OCI-LY1 (cell line): ENCODE measurements around the gene SMIM14.

Source experiments
- H2AFZ ChIP-seq: fragments of 200-600 bp; sonication (generic), shearing (Covaris generic); 2 replicates; pipeline ENCODE4 v1.6.0; 2014; ENCODE audit warnings: antibody characterized with exemption, mild to moderate bottlenecking, low read length
- H3F3A ChIP-seq: fragments of 200-600 bp; sonication (generic), shearing (Covaris generic); 2 replicates; pipeline ENCODE4 v1.6.0; 2014; ENCODE audit warnings: mild to moderate bottlenecking, antibody characterized with exemption, low read length, moderate library complexity; ENCODE audit not compliant: insufficient read depth
- H3K27ac ChIP-seq: fragments of 200-600 bp; sonication (generic); 2 replicates; pipeline ENCODE4 v1.5.1; 2014; ENCODE audit warnings: low read length, mixed run types, mild to moderate bottlenecking, low read depth; ENCODE audit not compliant: poor library complexity, severe bottlenecking
- H3K27me3 ChIP-seq: fragments of 200-600 bp; sonication (generic); 2 replicates; pipeline ENCODE4 v1.6.0; 2014; ENCODE audit warnings: antibody characterized with exemption, mild to moderate bottlenecking, low read length, moderate library complexity; ENCODE audit not compliant: insufficient read depth
- H3K36me3 ChIP-seq: fragments of 200-600 bp; sonication (generic); 2 replicates; pipeline ENCODE4 v1.6.1; 2014; ENCODE audit warnings: mild to moderate bottlenecking, antibody characterized with exemption, low read length, moderate library complexity, mixed read lengths; ENCODE audit not compliant: insufficient read depth
- H3K4me1 ChIP-seq: fragments of 200-600 bp; sonication (generic); 2 replicates; pipeline ENCODE4 v1.5.1; 2014; ENCODE audit warnings: mild to moderate bottlenecking, low read length, moderate library complexity; ENCODE audit not compliant: insufficient read depth, severe bottlenecking
- H3K4me2 ChIP-seq: fragments of 200-600 bp; sonication (generic), shearing (Covaris generic); 2 replicates; pipeline ENCODE4 v1.6.1; 2014; ENCODE audit warnings: low read length
- H3K4me3 ChIP-seq: fragments of 200-600 bp; sonication (generic); 2 replicates; pipeline ENCODE4 v1.5.1; 2014; ENCODE audit warnings: low read length, low read depth, mild to moderate bottlenecking, mixed read lengths; ENCODE audit not compliant: poor library complexity, severe bottlenecking
- H3K79me2 ChIP-seq: fragments of 200-600 bp; shearing (Covaris generic); 2 replicates; pipeline ENCODE4 v1.6.1; 2016; ENCODE audit warnings: mixed run types, low read length, mixed read lengths; ENCODE audit not compliant: insufficient read depth
- H3K9ac ChIP-seq: fragments of 200-600 bp; sonication (generic), shearing (Covaris generic); 2 replicates; pipeline ENCODE4 v1.6.1; 2014; ENCODE audit warnings: mild to moderate bottlenecking, low read length, mixed read lengths
- H3K9me2 ChIP-seq: fragments of 200-600 bp; sonication (generic), shearing (Covaris generic); 2 replicates; pipeline ENCODE4 v1.6.1; 2014; ENCODE audit warnings: low read depth, mild to moderate bottlenecking, low read length, mixed read lengths
- H3K9me3 ChIP-seq: fragments of 200-600 bp; shearing (Covaris generic); 2 replicates; pipeline ENCODE4 v1.6.1; 2014; ENCODE audit warnings: low read length, mixed read lengths
- H4K20me1 ChIP-seq: fragments of 200-600 bp; sonication (generic), shearing (Covaris generic); 2 replicates; pipeline ENCODE4 v1.6.0; 2016; ENCODE audit warnings: mild to moderate bottlenecking, low read length; ENCODE audit not compliant: insufficient read depth
- CTCF ChIP-seq: fragments of 200-600 bp; sonication (generic), shearing (Covaris generic); IDR thresholded peaks from 2 replicates; pipeline ENCODE4 v1.5.1; 2017; ENCODE audit warnings: mild to moderate bottlenecking, antibody characterized with exemption, low read length, moderate library complexity, mixed read lengths
- EZH2 ChIP-seq: fragments of 200-600 bp; sonication (generic), shearing (Covaris generic); IDR thresholded peaks from 2 replicates; pipeline ENCODE4 v1.8.0; 2017; ENCODE audit warnings: borderline replicate concordance, mixed run types, mild to moderate bottlenecking, antibody characterized with exemption, low read length, moderate library complexity, mixed read lengths

SMIM14 gene

GRCh38 chr4:39638354-39639239 is at the start of gene SMIM14:
Gene SMIM14 (minus strand): TSS chr4:39638865. CDS start chr4:39605145, 33,720 bp downstream.
- Histone ChIP-seq H3K9me2 (no peaks in the 10 kb centered on the region), H3F3A (no peaks in the 10 kb centered on the region), H3K4me1 (peaks cover 45% of the 10 kb centered on the region), H3K4me3 (peak within 1 kb of the TSS; percentile 87), H3K79me2 (no peaks in the 10 kb centered on the region), H3K27ac (peak within 1 kb of the TSS; percentile 20), H2AFZ (0 out of 2 replicates have a peak within 1 kb of the TSS, but pooled peaks have one; percentile 41), H3K9ac (peak within 1 kb of the TSS; percentile 73), H3K36me3 (no peaks in the 10 kb centered on the region), H3K27me3 (no peaks in the 10 kb centered on the region), H4K20me1 (no peaks in the 10 kb centered on the region), H3K4me2 (peak within 1 kb of the TSS; percentile 94), H3K9me3 (no peaks in the 10 kb centered on the region)
- TF ChIP-seq CTCF: no peak
- no peak for TF ChIP-seq EZH2

- Histone ChIP-seq H3K4me1 (peaks cover 6% of the 10 kb centered on the region), H3K27me3 (no peaks in the 10 kb centered on the region), H3K4me2 (no peak overlapping the region), H3K4me3 (no peak overlapping the region), H3K9me3 (no peaks in the 10 kb centered on the region), H3K9ac (no peak overlapping the region), H4K20me1 (no peaks in the 10 kb centered on the region), H3K27ac (no peak overlapping the region), H3K79me2 (no peaks in the 10 kb centered on the region), H3K9me2 (no peaks in the 10 kb centered on the region), H2AFZ (no peak overlapping the region), H3F3A (no peaks in the 10 kb centered on the region), H3K36me3 (no peaks in the 10 kb centered on the region)
- no peak for TF ChIP-seq EZH2
Observed at GRCh38 chr4:39687014-39687413, 48.3 kb upstream of the SMIM14 start.

- H3K36me3 ChIP-seq: no peaks in the 10 kb centered on the region
- H3K27me3 ChIP-seq: no peaks in the 10 kb centered on the region
- TF ChIP-seq EZH2 (no peak), CTCF (no peak)
- H3K9me3 ChIP-seq: no peaks in the 10 kb centered on the region
- H2AFZ ChIP-seq: no peak overlapping the region
- H3K4me1 ChIP-seq: peaks cover 7% of the 10 kb centered on the region
- H4K20me1 ChIP-seq: no peaks in the 10 kb centered on the region
- H3F3A ChIP-seq: no peaks in the 10 kb centered on the region
- H3K4me2 ChIP-seq: no peak overlapping the region
- H3K4me3 ChIP-seq: no peak overlapping the region
- no peak overlapping the region for H3K9ac ChIP-seq
- H3K27ac ChIP-seq: no peak overlapping the region
- H3K9me2 ChIP-seq: no peaks in the 10 kb centered on the region
- no peaks in the 10 kb centered on the region for H3K79me2 ChIP-seq
Observed at GRCh38 chr4:39685990-39686389, 47.3 kb upstream of the SMIM14 start.
